SK-N-SH (cell line): Measurements from ENCODE around the gene FFAR3. TPM values are rescaled to one million over a fixed set of nuclear protein-coding genes. Genes with fewer than 3 reads are reported as not detected.

Experiments used
- CTCF ChIA-PET: fragments of 300-600, 350-600 bp; formaldehyde crosslinking; extraction: SDS; loops from one replicate; lab custom pipeline; 2021; lab: Yijun Ruan, JAX
- POLR2A ChIA-PET: fragments of 350-600 bp; sonication (Branson Sonifier 250); formaldehyde crosslinking; extraction: SDS; loops from one replicate; lab custom pipeline; 2020; ENCODE audit warnings: antibody characterized with exemption, inconsistent platforms; lab: Yijun Ruan, JAX
- DNase-seq: peaks from one replicate; pipeline ENCODE4 v3.0.0; 2012
- H2AFZ ChIP-seq: fragments of 200-600 bp; sonication (generic); 2 replicates; pipeline ENCODE4 v1.8.1; 2016; ENCODE audit warnings: antibody characterized with exemption, mild to moderate bottlenecking, low read depth
- H3F3A ChIP-seq: fragments of 200-600 bp; sonication (generic); replicated peaks from 2 replicates; pipeline ENCODE3; 2016; ENCODE audit warnings: antibody characterized with exemption, mild to moderate bottlenecking; ENCODE audit not compliant: insufficient read depth
- H3K27ac ChIP-seq, 2 experiments: fragments of 200-500 bp in 1 of 2; fragments of 200-600 bp in 1 of 2; sonication (Bioruptor generic) in 1 of 2; sonication (generic), shearing (Covaris generic) in 1 of 2; 2 replicates each; pipeline versions ENCODE4 v1.5.1 to v1.6.1; 2014 to 2016; ENCODE audit warnings: low read depth in 2 of 2, inconsistent platforms in 1 of 2, low read length in 1 of 2, mild to moderate bottlenecking in 1 of 2, mixed read lengths in 1 of 2
- H3K27me3 ChIP-seq: fragments of 200-600 bp; sonication (generic), shearing (Covaris generic); 2 replicates; pipeline ENCODE4 v1.6.1; 2016; ENCODE audit warnings: mixed run types; ENCODE audit not compliant: insufficient read depth
- H3K36me3 ChIP-seq, 2 experiments: fragments of 200-500 bp in 1 of 2; fragments of 200-600 bp in 1 of 2; sonication (Bioruptor generic) in 1 of 2; sonication (generic) in 1 of 2; replicated peaks in 1 of 2; 2 replicates each; pipeline versions ENCODE3 to v1.5.1; 2014 to 2016; ENCODE audit warnings: low read length in 1 of 2, mild to moderate bottlenecking in 1 of 2; ENCODE audit not compliant: insufficient read depth in 2 of 2, control insufficient read depth in 1 of 2
- H3K4me1 ChIP-seq, 2 experiments: fragments of 200-500 bp in 1 of 2; fragments of 200-600 bp in 1 of 2; sonication (Bioruptor generic) in 1 of 2; sonication (generic), shearing (Covaris generic) in 1 of 2; 2 replicates each; pipeline versions ENCODE4 v1.5.1 to v1.6.1; 2014 to 2016; ENCODE audit warnings: low read depth in 1 of 2, low read length in 1 of 2, mixed run types in 1 of 2; ENCODE audit not compliant: insufficient read depth in 2 of 2, control insufficient read depth in 1 of 2
- H3K4me2 ChIP-seq: fragments of 200-600 bp; sonication (generic), shearing (Covaris generic); 2 replicates; pipeline ENCODE4 v1.6.1; 2017; ENCODE audit warnings: mixed run types
- H3K4me3 ChIP-seq, 2 experiments: fragments of 200-500 bp in 1 of 2; fragments of 200-600 bp in 1 of 2; sonication (Bioruptor generic) in 1 of 2; sonication (generic), shearing (Covaris generic) in 1 of 2; 2 replicates each; pipeline versions ENCODE4 v1.5.1 to v1.8.1; 2014 to 2016; ENCODE audit warnings: low read depth in 2 of 2, inconsistent platforms in 1 of 2, low read length in 1 of 2, mild to moderate bottlenecking in 1 of 2, mixed read lengths in 1 of 2, moderate library complexity in 1 of 2
- H3K79me2 ChIP-seq: fragments of 200-600 bp; sonication (generic); 2 replicates; pipeline ENCODE4 v1.8.1; 2017; ENCODE audit warnings: mild to moderate bottlenecking; ENCODE audit not compliant: insufficient read depth
- H3K9ac ChIP-seq: fragments of 200-600 bp; sonication (generic); 2 replicates; pipeline ENCODE4 v1.6.1; 2017; ENCODE audit warnings: mixed run types
- H3K9me2 ChIP-seq: fragments of 200-600 bp; sonication (generic); 2 replicates; pipeline ENCODE4 v1.6.1; 2017; ENCODE audit warnings: mixed run types
- H3K9me3 ChIP-seq: fragments of 200-600 bp; sonication (generic); 2 replicates; pipeline ENCODE4 v1.6.1; 2017; ENCODE audit warnings: mixed run types, mild to moderate bottlenecking, moderate library complexity
- H4K20me1 ChIP-seq: fragments of 200-600 bp; sonication (generic); 2 replicates; pipeline ENCODE4 v1.6.1; 2017; ENCODE audit warnings: mild to moderate bottlenecking, mixed run types; ENCODE audit not compliant: insufficient read depth
- CTCF ChIP-seq: fragments of 200-600 bp; sonication (generic); IDR thresholded peaks from 2 replicates; pipeline ENCODE4 v1.6.1; 2017; ENCODE audit warnings: antibody characterized with exemption, mild to moderate bottlenecking, moderate library complexity
- ELF1 ChIP-seq: IDR thresholded peaks from 2 replicates; pipeline ENCODE4 v1.4.0; 2012
- EP300 ChIP-seq, 2 experiments: IDR thresholded peaks; 2 replicates each; pipeline versions ENCODE4 v1.4.0 to v1.6.1; 2012; ENCODE audit warnings: borderline replicate concordance in 1 of 2, low read depth in 1 of 2, low read length in 1 of 2
- FOXM1 ChIP-seq: IDR thresholded peaks from 2 replicates; pipeline ENCODE4 v1.4.0; 2012; ENCODE audit warnings: low read depth, mild to moderate bottlenecking
- JUND ChIP-seq: IDR thresholded peaks from 2 replicates; pipeline ENCODE4 v1.4.0; 2012
- MEF2A ChIP-seq: IDR thresholded peaks from 2 replicates; pipeline ENCODE4 v1.4.0; 2012; ENCODE audit warnings: low read depth, borderline replicate concordance
- NFIC ChIP-seq: IDR thresholded peaks from 2 replicates; pipeline ENCODE4 v1.4.0; 2012; ENCODE audit warnings: borderline replicate concordance
- PBX3 ChIP-seq: IDR thresholded peaks from 2 replicates; pipeline ENCODE4; 2012
- POLR2AphosphoS5 ChIP-seq: IDR thresholded peaks from 2 replicates; pipeline ENCODE4 v1.6.1; 2012; ENCODE audit warnings: low read depth, low read length
- RAD21 ChIP-seq: IDR thresholded peaks from 2 replicates; pipeline ENCODE4 v1.6.1; 2012; ENCODE audit warnings: mild to moderate bottlenecking, low read length
- RCOR1 ChIP-seq: fragments of 150-350 bp; IDR thresholded peaks from 2 replicates; pipeline ENCODE4 v1.6.1; 2017; ENCODE audit warnings: antibody characterized with exemption, low read length
- RXRA ChIP-seq: IDR thresholded peaks from 2 replicates; pipeline ENCODE4 v1.4.0; 2012; ENCODE audit warnings: low read depth, mild to moderate bottlenecking, borderline replicate concordance
- SMC3 ChIP-seq: IDR thresholded peaks from 2 replicates; pipeline ENCODE4 v1.6.1; 2012; ENCODE audit warnings: low read depth, low read length, improper control_type of control experiment
- TAF1 ChIP-seq: IDR thresholded peaks from 2 replicates; pipeline ENCODE4 v1.6.1; 2012; ENCODE audit warnings: low read depth, mild to moderate bottlenecking, low read length, moderate library complexity, borderline replicate concordance
- YY1 ChIP-seq: IDR thresholded peaks from 2 replicates; pipeline ENCODE4 v1.4.0; 2012; ENCODE audit warnings: low read depth, mild to moderate bottlenecking
- ZBTB33 ChIP-seq: IDR thresholded peaks from 2 replicates; pipeline ENCODE4 v1.4.0; 2012; ENCODE audit warnings: low read depth, borderline replicate concordance
- WGBS: methylation state at CpG from one replicate; pipeline ENCODE4 v1.1.6; 2017; ENCODE audit warnings: low lambda C conversion rate; 5-methylcytosine and 5-hydroxymethylcytosine counted together
- polyA plus RNA-seq, 3 experiments: library from polyadenylated mRNA; depleted of rRNA; stranded (reverse); fragments of >200 nt; gene quantifications; 2 replicates each; pipeline ENCODE4 v1.2.3, GENCODE V29; 2012

Gene FFAR3
- polyA plus RNA-seq, 1 of the 3 experiments (the other 2 are of a cell fraction): not detected

- POLR2A ChIA-PET: no interaction called here
- TF ChIP-seq MEF2A (no peak), ELF1 (no peak)
- H3F3A ChIP-seq: no peaks in the 10 kb centered on the region
- H3K9me3 ChIP-seq: no peaks in the 10 kb centered on the region
- WGBS: 8% methylated on average over 5 of the region's 5 CpGs
- no peaks in the 10 kb centered on the region for H3K4me1 ChIP-seq
- CTCF ChIA-PET: interaction anchor here (3.3 kb wide), 1 partner anchor 11 kb away, joined by 19 read pairs; no protein-coding TSS in a partner anchor
- H3K9ac ChIP-seq: no peak overlapping the region
- H3K9me2 ChIP-seq: no peaks in the 10 kb centered on the region
- H3K27me3 ChIP-seq: peaks cover 87% of the 10 kb centered on the region
- no peak overlapping the region for H2AFZ ChIP-seq
- H3K4me2 ChIP-seq: no peak overlapping the region
- H3K79me2 ChIP-seq: no peaks in the 10 kb centered on the region
- no peaks in the 10 kb centered on the region for H3K36me3 ChIP-seq
- no peak overlapping the region for H3K27ac ChIP-seq
- no peak overlapping the region for H3K4me3 ChIP-seq
- no peaks in the 10 kb centered on the region for H4K20me1 ChIP-seq
- DNase-seq: no peak
Observed at GRCh38 chr19:35342430-35342829, 15.8 kb upstream of the FFAR3 start.

- POLR2A ChIA-PET: no interaction called here
- Histone ChIP-seq H3K79me2 (no peaks in the 10 kb centered on the region), H3K27me3 (peaks cover 98% of the 10 kb centered on the region), H3K36me3 (no peaks in the 10 kb centered on the region), H4K20me1 (no peaks in the 10 kb centered on the region), H3K27ac (no peak overlapping the region), H2AFZ (no peak overlapping the region), H3K9ac (no peak overlapping the region), H3K4me2 (no peak overlapping the region), H3K9me3 (no peaks in the 10 kb centered on the region), H3K4me1 (no peaks in the 10 kb centered on the region), H3K9me2 (no peaks in the 10 kb centered on the region), H3F3A (no peaks in the 10 kb centered on the region), H3K4me3 (no peak overlapping the region)
- no peak for DNase-seq
- CTCF ChIA-PET: interaction anchor here (0.9 to 1.8 kb wide), 4 partner anchors 9 to 74 kb away, joined by 3 to 12 read pairs (median 4); no protein-coding TSS in a partner anchor
- 14% methylated on average over 13 of the region's 17 CpGs for WGBS
- TF ChIP-seq POLR2AphosphoS5: no peak
- TF ChIP-seq PBX3: no peak
- no peak for TF ChIP-seq RXRA
- no peak for TF ChIP-seq MEF2A
- no peak for TF ChIP-seq FOXM1
- no peak for TF ChIP-seq TAF1
- no peak for TF ChIP-seq RAD21
- no peak for TF ChIP-seq JUND
- no peak for TF ChIP-seq NFIC
- no peak for TF ChIP-seq EP300 (IDR thresholded peaks at IDR 0.05; ENCODE audit: borderline replicate concordance in 1 of 2, low read depth in 1 of 2, low read length in 1 of 2)
- no peak for TF ChIP-seq SMC3
Observed at GRCh38 chr19:35344511-35345031, 13.7 kb upstream of the FFAR3 start.

- CTCF ChIA-PET: interaction anchor here (0.8 to 1.8 kb wide), 4 partner anchors 7 to 150 kb away, joined by 3 to 12 read pairs (median 5); no protein-coding TSS in a partner anchor
- Histone ChIP-seq H3K9ac (no peak overlapping the region), H2AFZ (no peak overlapping the region), H3K9me3 (no peaks in the 10 kb centered on the region), H3K9me2 (no peaks in the 10 kb centered on the region), H3K36me3 (no peaks in the 10 kb centered on the region), H3K4me3 (no peak overlapping the region)
- TF ChIP-seq ZBTB33: no peak
- TF ChIP-seq CTCF: no peak
- TF ChIP-seq RCOR1: no peak
- no peak for TF ChIP-seq YY1
- TF ChIP-seq SMC3: no peak
- no peak for TF ChIP-seq RXRA
- TF ChIP-seq, all 33 proteins: peak for 0
- Histone ChIP-seq H4K20me1 (no peaks in the 10 kb centered on the region), H3K27me3 (peaks cover 98% of the 10 kb centered on the region), H3K4me2 (no peak overlapping the region), H3K79me2 (no peaks in the 10 kb centered on the region), H3K27ac (no peak overlapping the region), H3K4me1 (no peaks in the 10 kb centered on the region), H3F3A (no peaks in the 10 kb centered on the region)
- POLR2A ChIA-PET: no interaction called here
- WGBS: 6% methylated on average over 11 of the region's 11 CpGs
- DNase-seq: no peak
Observed at GRCh38 chr19:35345671-35346111, 12.6 kb upstream of the FFAR3 start.
